Natural killer cell (primary cell): ENCODE measurements around the gene LNX1. TPM values are rescaled to one million over a fixed set of nuclear protein-coding genes. Genes with fewer than 3 reads are reported as not detected.

Experiments
- ATAC-seq, 3 donors: fragments of 150-1000 bp in 2 of 3; fragments of 200-7000 bp in 1 of 3; cut with Tn5 transposase; 1 replicate in 1 of 3; 2 replicates in 2 of 3; pipeline ENCODE4 v1.10.0; 2021; ENCODE audit warnings: mild to moderate bottlenecking in 2 of 3, moderate library complexity in 2 of 3
- DNase-seq, 2 donors: peaks; one replicate each; pipeline versions ENCODE4 v3.0.0 to v3.0.0-alpha.2; 2013 to 2021; ENCODE audit warnings: mixed read lengths in 1 of 2
- H3K27ac ChIP-seq: one replicate; pipeline ENCODE4 v1.5.1; 2013; ENCODE audit warnings: mild to moderate bottlenecking, low read length
- H3K27me3 ChIP-seq: one replicate; pipeline ENCODE4 v1.6.1; 2013; ENCODE audit warnings: low read length; ENCODE audit not compliant: control insufficient read depth, insufficient read depth
- H3K36me3 ChIP-seq: one replicate; pipeline ENCODE4 v1.6.1; 2013; ENCODE audit warnings: low read length; ENCODE audit not compliant: control insufficient read depth, insufficient read depth
- H3K4me1 ChIP-seq: one replicate; pipeline ENCODE4 v1.6.1; 2013; ENCODE audit warnings: low read length; ENCODE audit not compliant: control insufficient read depth, insufficient read depth
- H3K4me3 ChIP-seq: one replicate; pipeline ENCODE4 v1.5.1; 2013; ENCODE audit warnings: low read length
- H3K9me3 ChIP-seq: one replicate; pipeline ENCODE4 v1.6.1; 2013; ENCODE audit warnings: low read length; ENCODE audit not compliant: control insufficient read depth, insufficient read depth
- H3K27ac Mint-ChIP-seq, 2 donors: one replicate each; pipeline ENCODE4 v1.8.0; 2022; ENCODE audit warnings: mild to moderate bottlenecking in 2 of 2, mixed read lengths in 2 of 2, moderate library complexity in 1 of 2
- H3K27me3 Mint-ChIP-seq, 2 donors: one replicate each; pipeline ENCODE4 v1.8.0; 2022; ENCODE audit warnings: low read depth in 2 of 2, mixed read lengths in 2 of 2
- H3K36me3 Mint-ChIP-seq: one replicate; pipeline ENCODE4 v1.8.0; 2022; ENCODE audit warnings: mixed read lengths
- H3K4me1 Mint-ChIP-seq, 2 donors: one replicate each; pipeline ENCODE4 v1.8.0; 2022; ENCODE audit warnings: mixed read lengths in 2 of 2
- H3K4me3 Mint-ChIP-seq: one replicate; pipeline ENCODE4 v1.8.0; 2022; ENCODE audit warnings: mild to moderate bottlenecking, moderate library complexity, mixed read lengths
- H3K9me3 Mint-ChIP-seq, 2 donors: one replicate each; pipeline ENCODE4 v1.8.0; 2022; ENCODE audit warnings: mixed read lengths in 2 of 2
- CTCF ChIP-seq: fragments of 200-600 bp; IDR thresholded peaks from one replicate; pipeline ENCODE4 v1.8.0; 2022; ENCODE audit warnings: antibody characterized with exemption
- WGBS: methylation state at CpG from one replicate; pipeline ENCODE4 v1.1.7; 2013; ENCODE audit warnings: missing lambda C conversion rate; ENCODE audit not compliant: insufficient coverage; 5-methylcytosine and 5-hydroxymethylcytosine counted together
- intact Hi-C: fragments of 100-400 bp; cut with micrococcal nuclease; formaldehyde crosslinking; loops from one replicate; pipeline ENCODE4 v1.14.2; 2022
- total RNA-seq, 4 donors: library from RNA; stranded (reverse); fragments of 120-200 nt in 1 of 4; gene quantifications; one replicate each; pipeline versions ENCODE4 v1.2.3 to v1.2.4, GENCODE V29; 2013 to 2022

Gene LNX1
- total RNA-seq, 3 donors from 2014 or later (not counting 1 experiment from before 2014, with no cell fraction given), result not detected

- no peak for DNase-seq
- WGBS, result 80% methylated on average over 1 of the region's 2 CpGs
Observed at GRCh38 chr4:53595834-53596233, 4.5 kb upstream of the LNX1 start.

GRCh38 chr4:53595204-53595603 is 3.9 kb upstream of the LNX1 start:
- Histone ChIP-seq H3K9me3 (no peaks in the 10 kb centered on the region), H3K27me3 (no peaks in the 10 kb centered on the region), H3K27ac (no peak overlapping the region), H3K4me1 (peaks cover 6% of the 10 kb centered on the region), H3K36me3 (no peaks in the 10 kb centered on the region), H3K4me3 (no peak overlapping the region)
- ATAC-seq, result no peak
- H3K4me3 Mint-ChIP-seq, result no peak overlapping the region
- H3K27me3 Mint-ChIP-seq, result peaks cover 29 to 34% of the 10 kb centered on the region in 2 donors
- no peak for DNase-seq
- no peak for TF ChIP-seq CTCF
- H3K4me1 Mint-ChIP-seq, result peaks cover 0 to 13% of the 10 kb centered on the region in 2 donors
- no peak overlapping the region for H3K27ac Mint-ChIP-seq
- H3K36me3 Mint-ChIP-seq, result no peaks in the 10 kb centered on the region
- 83% methylated on average over 3 of the region's 3 CpGs for WGBS
- H3K9me3 Mint-ChIP-seq, result no peaks in the 10 kb centered on the region
- intact Hi-C loops, result no loop called here

More at GRCh38 chr4:53595834-53596233, 4.5 kb upstream of the LNX1 start:
- Mint-ChIP-seq H3K4me3 (no peak overlapping the region), H3K4me1 (peaks cover 0 to 9% of the 10 kb centered on the region in 2 donors), H3K27ac (no peak overlapping the region), H3K36me3 (no peaks in the 10 kb centered on the region), H3K9me3 (no peaks in the 10 kb centered on the region), H3K27me3 (peaks cover 25 to 28% of the 10 kb centered on the region in 2 donors)
- no peak overlapping the region for H3K4me3 ChIP-seq
- H3K9me3 ChIP-seq, result no peaks in the 10 kb centered on the region
- H3K4me1 ChIP-seq, result peaks cover 6% of the 10 kb centered on the region
- H3K36me3 ChIP-seq, result no peaks in the 10 kb centered on the region
- intact Hi-C loops, result no loop called here
- TF ChIP-seq CTCF, result no peak
- no peaks in the 10 kb centered on the region for H3K27me3 ChIP-seq
- no peak for ATAC-seq
- no peak overlapping the region for H3K27ac ChIP-seq

GRCh38 chr4:53593765-53594164 is 2.5 kb upstream of the LNX1 start:
- H3K9me3 Mint-ChIP-seq, result no peaks in the 10 kb centered on the region
- no peak overlapping the region for H3K4me3 Mint-ChIP-seq
- no peak overlapping the region for H3K27ac ChIP-seq
- peaks cover 0 to 13% of the 10 kb centered on the region in 2 donors for H3K4me1 Mint-ChIP-seq
- H3K27ac Mint-ChIP-seq, result no peak overlapping the region
- H3K36me3 ChIP-seq, result no peaks in the 10 kb centered on the region
- no peaks in the 10 kb centered on the region for H3K36me3 Mint-ChIP-seq
- H3K9me3 ChIP-seq, result no peaks in the 10 kb centered on the region
- no peak overlapping the region for H3K4me3 ChIP-seq
- intact Hi-C loops, result no loop called here
- DNase-seq (no peak), ATAC-seq (no peak)
- TF ChIP-seq CTCF, result no peak
- H3K27me3 ChIP-seq, result no peaks in the 10 kb centered on the region
- peaks cover 29 to 46% of the 10 kb centered on the region in 2 donors for H3K27me3 Mint-ChIP-seq
- WGBS, result 100% methylated on average over 2 of the region's 2 CpGs
- H3K4me1 ChIP-seq, result peaks cover 6% of the 10 kb centered on the region
